ENCODE data around the gene BHLHE40.

DNA sequence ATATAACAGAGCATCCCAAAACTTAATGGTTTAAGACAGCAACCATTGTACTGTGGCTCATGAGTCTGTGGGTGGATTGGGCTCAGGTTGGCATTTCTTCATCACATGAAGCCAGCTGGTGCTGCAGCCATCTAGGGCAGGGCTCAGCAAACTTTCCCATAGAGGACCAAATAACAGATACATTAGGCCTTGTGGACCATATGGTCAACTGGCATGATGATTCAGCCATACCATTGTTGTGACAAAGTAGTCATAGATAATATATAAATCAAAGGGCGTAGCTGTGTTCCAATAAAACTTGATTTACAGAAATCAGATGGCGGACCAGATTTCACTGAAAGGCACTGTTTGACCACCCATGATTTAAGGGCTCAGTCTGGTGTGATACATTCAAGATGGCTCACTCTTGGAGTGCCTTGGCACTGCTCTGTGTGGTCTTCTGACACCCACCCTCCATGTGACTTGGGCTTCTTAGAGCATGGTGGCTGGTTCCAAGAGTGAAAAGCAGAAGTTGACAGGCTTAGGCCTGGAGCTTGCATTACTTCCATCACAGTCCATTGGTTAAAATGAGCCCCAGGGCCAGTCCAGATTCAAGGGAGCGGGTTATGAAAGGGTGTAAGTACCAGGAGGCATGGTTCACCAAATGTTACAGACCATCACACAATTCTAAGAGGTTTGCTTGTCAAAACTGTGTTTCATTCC lies 40.8 kb upstream of the BHLHE40 start:
- TF ChIP-seq, protein P1, sequence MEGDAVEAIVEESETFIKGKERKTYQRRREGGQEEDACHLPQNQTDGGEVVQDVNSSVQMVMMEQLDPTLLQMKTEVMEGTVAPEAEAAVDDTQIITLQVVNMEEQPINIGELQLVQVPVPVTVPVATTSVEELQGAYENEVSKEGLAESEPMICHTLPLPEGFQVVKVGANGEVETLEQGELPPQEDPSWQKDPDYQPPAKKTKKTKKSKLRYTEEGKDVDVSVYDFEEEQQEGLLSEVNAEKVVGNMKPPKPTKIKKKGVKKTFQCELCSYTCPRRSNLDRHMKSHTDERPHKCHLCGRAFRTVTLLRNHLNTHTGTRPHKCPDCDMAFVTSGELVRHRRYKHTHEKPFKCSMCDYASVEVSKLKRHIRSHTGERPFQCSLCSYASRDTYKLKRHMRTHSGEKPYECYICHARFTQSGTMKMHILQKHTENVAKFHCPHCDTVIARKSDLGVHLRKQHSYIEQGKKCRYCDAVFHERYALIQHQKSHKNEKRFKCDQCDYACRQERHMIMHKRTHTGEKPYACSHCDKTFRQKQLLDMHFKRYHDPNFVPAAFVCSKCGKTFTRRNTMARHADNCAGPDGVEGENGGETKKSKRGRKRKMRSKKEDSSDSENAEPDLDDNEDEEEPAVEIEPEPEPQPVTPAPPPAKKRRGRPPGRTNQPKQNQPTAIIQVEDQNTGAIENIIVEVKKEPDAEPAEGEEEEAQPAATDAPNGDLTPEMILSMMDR (IDR thresholded peaks at IDR 0.05), result no peak
- no peak for TF ChIP-seq POLR2A (IDR thresholded peaks at IDR 0.05)
